PFSK-1 (cell line): ENCODE measurements around the gene SEMA3E.

ENCODE experiments used
- FOXP2 ChIP-seq: optimal IDR thresholded peaks from 2 replicates; pipeline ENCODE3; 2011; ENCODE audit warnings: borderline replicate concordance, control low read depth, inconsistent platforms; ENCODE audit not compliant: insufficient read depth; ENCODE audit errors: extremely low read length, extremely low read depth
- POLR2AphosphoS5 ChIP-seq: IDR thresholded peaks from 2 replicates; pipeline ENCODE4 v1.6.1; 2012; ENCODE audit warnings: low read depth, mild to moderate bottlenecking, control low read depth, low read length, moderate library complexity
- SIN3A ChIP-seq: IDR thresholded peaks from 2 replicates; pipeline ENCODE4 v1.6.1; 2012; ENCODE audit warnings: mild to moderate bottlenecking, low read length, moderate library complexity, borderline replicate concordance; ENCODE audit not compliant: insufficient read depth
- TAF1 ChIP-seq: IDR thresholded peaks from 2 replicates; pipeline ENCODE4 v1.6.1; 2012; ENCODE audit warnings: low read length, control low read depth, borderline replicate concordance; ENCODE audit not compliant: insufficient read depth
- TF ChIP-seq, protein P1 (sequence below), 2 experiments: IDR thresholded peaks; 2 replicates each; pipeline versions ENCODE4 v1.6.1 to v1.8.0; 2011 to 2012; ENCODE audit warnings: low read depth in 2 of 2, low read length in 2 of 2, control low read depth in 1 of 2, inconsistent platforms in 1 of 2, mild to moderate bottlenecking in 1 of 2, moderate library complexity in 1 of 2; ENCODE audit not compliant: insufficient read depth in 1 of 2

The SEMA3E gene

DNA sequence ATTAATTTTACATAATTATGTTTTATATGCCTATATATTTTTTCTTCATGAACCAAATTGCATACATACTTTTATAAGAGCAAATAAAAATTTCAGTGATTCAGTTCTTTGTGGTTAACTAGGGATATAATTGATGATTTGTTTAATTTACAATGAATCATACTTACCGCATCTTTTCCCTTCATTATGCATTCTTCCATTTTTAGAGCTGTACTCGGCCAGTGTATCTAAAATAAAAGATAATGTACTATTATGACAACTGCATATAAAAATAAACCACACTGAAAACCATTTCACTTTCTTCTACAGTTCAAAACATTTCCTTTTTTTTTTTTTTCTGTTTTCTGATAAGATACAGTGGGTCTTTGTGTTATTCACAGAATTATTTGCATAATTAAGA, 179.9 kb downstream of the SEMA3E start:
- no peak for TF ChIP-seq SIN3A

DNA sequence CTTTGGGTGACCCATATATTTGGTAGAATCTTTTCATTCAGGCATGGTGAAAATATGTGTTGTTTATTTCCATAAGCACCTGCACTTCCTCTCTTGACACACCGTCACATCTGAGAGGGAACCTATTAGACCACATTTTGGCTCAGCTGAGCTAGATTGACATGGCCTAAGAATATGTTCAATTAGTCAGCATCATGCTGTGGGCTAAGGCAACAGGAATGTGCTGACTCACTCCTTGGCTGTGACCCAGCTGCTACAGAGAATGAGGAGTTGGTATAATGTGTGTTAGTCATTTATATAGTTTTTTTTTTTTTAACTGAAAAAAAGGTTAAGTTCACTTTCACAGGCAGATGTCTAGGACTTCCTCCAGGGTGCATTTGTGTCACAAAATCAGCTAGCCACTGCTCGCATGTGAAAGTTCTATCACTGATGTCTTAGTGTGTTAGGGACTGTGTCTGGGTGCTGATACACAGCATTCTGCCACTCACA, 180.6 kb downstream of the SEMA3E start:
- TF ChIP-seq TAF1 (no peak), POLR2AphosphoS5 (no peak), FOXP2 (no peak), SIN3A (no peak; the same call in 1 of the 2 replicates)
- TF ChIP-seq, protein P1, sequence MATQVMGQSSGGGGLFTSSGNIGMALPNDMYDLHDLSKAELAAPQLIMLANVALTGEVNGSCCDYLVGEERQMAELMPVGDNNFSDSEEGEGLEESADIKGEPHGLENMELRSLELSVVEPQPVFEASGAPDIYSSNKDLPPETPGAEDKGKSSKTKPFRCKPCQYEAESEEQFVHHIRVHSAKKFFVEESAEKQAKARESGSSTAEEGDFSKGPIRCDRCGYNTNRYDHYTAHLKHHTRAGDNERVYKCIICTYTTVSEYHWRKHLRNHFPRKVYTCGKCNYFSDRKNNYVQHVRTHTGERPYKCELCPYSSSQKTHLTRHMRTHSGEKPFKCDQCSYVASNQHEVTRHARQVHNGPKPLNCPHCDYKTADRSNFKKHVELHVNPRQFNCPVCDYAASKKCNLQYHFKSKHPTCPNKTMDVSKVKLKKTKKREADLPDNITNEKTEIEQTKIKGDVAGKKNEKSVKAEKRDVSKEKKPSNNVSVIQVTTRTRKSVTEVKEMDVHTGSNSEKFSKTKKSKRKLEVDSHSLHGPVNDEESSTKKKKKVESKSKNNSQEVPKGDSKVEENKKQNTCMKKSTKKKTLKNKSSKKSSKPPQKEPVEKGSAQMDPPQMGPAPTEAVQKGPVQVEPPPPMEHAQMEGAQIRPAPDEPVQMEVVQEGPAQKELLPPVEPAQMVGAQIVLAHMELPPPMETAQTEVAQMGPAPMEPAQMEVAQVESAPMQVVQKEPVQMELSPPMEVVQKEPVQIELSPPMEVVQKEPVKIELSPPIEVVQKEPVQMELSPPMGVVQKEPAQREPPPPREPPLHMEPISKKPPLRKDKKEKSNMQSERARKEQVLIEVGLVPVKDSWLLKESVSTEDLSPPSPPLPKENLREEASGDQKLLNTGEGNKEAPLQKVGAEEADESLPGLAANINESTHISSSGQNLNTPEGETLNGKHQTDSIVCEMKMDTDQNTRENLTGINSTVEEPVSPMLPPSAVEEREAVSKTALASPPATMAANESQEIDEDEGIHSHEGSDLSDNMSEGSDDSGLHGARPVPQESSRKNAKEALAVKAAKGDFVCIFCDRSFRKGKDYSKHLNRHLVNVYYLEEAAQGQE (IDR thresholded peaks at IDR 0.05; ENCODE audit: insufficient read depth in 1 of 2, low read depth in 2 of 2, low read length in 2 of 2) = no peak

DNA sequence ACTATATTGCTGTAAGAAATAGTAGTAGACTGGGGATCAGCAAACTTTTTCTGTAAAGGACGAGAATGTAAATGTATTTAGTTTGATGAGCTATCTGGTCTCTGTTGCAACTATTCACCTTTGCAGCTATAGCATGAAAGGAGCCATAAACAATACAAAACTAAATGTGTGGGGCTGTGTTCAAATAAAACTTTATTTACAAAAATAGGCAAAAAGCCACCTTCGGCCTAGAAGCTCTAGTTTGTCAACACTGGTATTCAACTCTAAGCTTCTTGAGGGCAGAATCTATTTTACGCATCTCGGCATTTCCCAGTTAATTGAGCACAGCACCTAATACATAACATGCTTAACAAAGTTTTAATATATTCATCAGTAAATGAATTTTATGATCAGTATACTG, 181.4 kb downstream of the SEMA3E start:
- TF ChIP-seq SIN3A (no peak), FOXP2 (no peak)
- TF ChIP-seq, protein P1 (IDR thresholded peaks at IDR 0.05; ENCODE audit: insufficient read depth in 1 of 2, low read depth in 2 of 2, low read length in 2 of 2) = no peak

DNA sequence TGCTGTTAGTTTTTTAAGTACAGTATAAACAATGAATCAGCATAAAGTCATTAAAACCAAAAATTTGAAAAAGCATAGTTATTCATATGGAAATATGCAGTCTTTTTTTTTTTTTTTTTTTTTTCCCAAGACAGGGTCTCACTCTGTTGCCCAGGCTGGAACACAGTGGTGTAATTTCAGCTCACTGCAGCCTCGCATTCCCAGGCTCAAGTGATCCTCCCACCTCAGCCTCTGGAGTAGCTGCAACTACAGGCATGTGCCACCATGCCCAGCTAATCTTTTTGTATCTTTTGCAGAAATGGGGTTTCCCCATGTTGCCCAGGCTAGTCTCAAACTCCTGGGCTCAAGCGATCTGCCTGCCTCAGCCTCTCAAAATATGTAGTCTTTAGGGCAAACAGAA, 182.0 kb downstream of the SEMA3E start:
- TF ChIP-seq FOXP2 (no peak), SIN3A (no peak), TAF1 (no peak), POLR2AphosphoS5 (no peak)
- TF ChIP-seq, protein P1 (IDR thresholded peaks at IDR 0.05; ENCODE audit: insufficient read depth in 1 of 2, low read depth in 2 of 2, low read length in 2 of 2) = no peak

DNA sequence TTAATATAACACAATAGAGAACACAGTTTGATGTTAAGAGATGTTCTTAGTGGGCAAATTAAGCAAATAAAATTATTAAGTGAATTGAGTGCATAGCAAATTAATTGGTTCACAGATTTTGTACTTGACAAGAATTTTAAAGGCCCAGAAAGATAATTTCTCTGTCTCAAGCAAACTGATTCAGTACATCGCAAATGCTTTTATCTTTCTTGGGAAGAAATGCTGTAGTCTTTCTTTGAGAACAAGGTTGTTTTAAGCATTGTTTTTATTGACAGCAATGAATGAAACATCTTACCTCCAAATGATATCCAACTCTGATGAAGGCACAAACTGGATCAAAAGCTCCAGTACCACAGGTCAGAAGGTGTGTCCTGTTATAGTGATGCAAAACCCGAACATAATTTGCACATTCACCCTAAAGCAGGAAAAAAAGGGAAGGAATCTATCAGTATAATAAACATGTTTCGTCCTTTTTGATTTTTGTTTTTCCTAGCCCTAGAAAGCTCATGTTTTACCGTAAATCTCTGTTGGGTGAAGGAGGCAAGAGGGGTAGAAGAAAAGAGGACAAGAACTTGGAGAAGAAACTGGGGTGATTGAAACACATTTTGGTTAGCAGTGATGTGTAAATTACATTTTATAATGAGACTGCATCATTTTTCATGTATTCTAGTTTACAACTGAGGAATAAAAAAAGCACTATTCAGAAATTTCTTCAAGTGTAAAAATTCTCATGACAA, 182.6 kb downstream of the SEMA3E start:
- TF ChIP-seq SIN3A (no peak), TAF1 (no peak), POLR2AphosphoS5 (no peak), FOXP2 (no peak)
- TF ChIP-seq, protein P1 (IDR thresholded peaks at IDR 0.05; ENCODE audit: insufficient read depth in 1 of 2, low read depth in 2 of 2, low read length in 2 of 2) = no peak
